Measurements from ENCODE around the gene APMAP.

GRCh38 chr20:24986436-24987015 lies 6.0 kb downstream of the APMAP start:
- no peak for TF ChIP-seq CREB1 (IDR thresholded peaks at IDR 0.05; ENCODE audit: low read depth)
- TF ChIP-seq EP300 (IDR thresholded peaks at IDR 0.05; ENCODE audit: borderline replicate concordance), result no peak

Data from Ishikawa (cell line).